Measurements from ENCODE around the gene NRXN2. TPM values are rescaled to one million over a fixed set of nuclear protein-coding genes. Genes with fewer than 3 reads are reported as not detected.
A peak's percentile ranks its signal among the peaks of the same experiment; 100 is the strongest.
"Not testable (repeated sequence)": the region's sequence is repeated elsewhere in the genome, so short reads cannot be mapped to it uniquely, and the experiment has no call there.

Gene NRXN2
- total and polyA plus RNA-seq, 11 donors, result 0.42 to 5.5 (median 0.92) TPM; not detected in 1

- H3K27ac ChIP-seq, result no peak overlapping the region
- no peak overlapping the region for H3K4me3 ChIP-seq
- H3K9me3 ChIP-seq, result no peaks in the 10 kb centered on the region
- 30 to 52% (median 44%) methylated on average over 2 of the region's 2 CpGs for WGBS, 4 donors
- no peaks in the 10 kb centered on the region for H3K4me1 ChIP-seq
- no peak for TF ChIP-seq POLR2A (IDR thresholded peaks at IDR 0.05)
- no peak for TF ChIP-seq CTCF (IDR thresholded peaks at IDR 0.05)
- no peaks in the 10 kb centered on the region for H3K36me3 ChIP-seq
- DNase-seq (no peak), ATAC-seq (no peak)
- peaks cover 3 to 65% (median 26%) of the 10 kb centered on the region in 9 donors for H3K27me3 ChIP-seq
- intact Hi-C loops (cut with DNase I), result no loop called here
Measured at GRCh38 chr11:64705501-64705900, 17.5 kb downstream of the NRXN2 start.

GRCh38 chr11:64703048-64703447 is 19.9 kb downstream of the NRXN2 start:
- intact Hi-C loops (cut with DNase I), result no loop called here
- ATAC-seq, result no peak
- no peak for DNase-seq
- Histone ChIP-seq H3K4me1 (no peaks in the 10 kb centered on the region), H3K9me3 (no peaks in the 10 kb centered on the region), H3K36me3 (no peaks in the 10 kb centered on the region), H3K4me3 (no peak overlapping the region), H3K27ac (no peak overlapping the region), H3K27me3 (peaks cover 0 to 40% (median 9%) of the 10 kb centered on the region in 9 donors)
- TF ChIP-seq POLR2A (IDR thresholded peaks at IDR 0.05) (no peak), CTCF (IDR thresholded peaks at IDR 0.05) (no peak)
- WGBS, 4 donors, result 84 to 96% (median 91%) methylated on average over 2 of the region's 2 CpGs

- ATAC-seq; H3K36me3 ChIP-seq; intact Hi-C loops (cut with DNase I); H3K4me1 ChIP-seq; H3K27ac ChIP-seq; H3K9me3 ChIP-seq; H3K4me3 ChIP-seq: not testable (repeated sequence)
- DNase-seq, result peak in 1 of 5 donors; percentile 14
- WGBS, 4 donors, result 91 to 98% (median 94%) methylated on average over 7 to 27 of the region's 29 CpGs
- peaks cover 0 to 32% (median 9%) of the 10 kb centered on the region in 9 donors for H3K27me3 ChIP-seq
Measured at GRCh38 chr11:64701956-64702355, 21.0 kb downstream of the NRXN2 start.

GRCh38 chr11:64698427-64698826 is 24.6 kb downstream of the NRXN2 start:
- no peak for TF ChIP-seq CTCF (IDR thresholded peaks at IDR 0.05)
- 78 to 89% (median 80%) methylated on average over 1 of the region's 1 CpG for WGBS, 4 donors
- ATAC-seq (no peak), DNase-seq (no peak)
- no peak overlapping the region for H3K27ac ChIP-seq
- peaks cover 0 to 21% (median 10%) of the 10 kb centered on the region in 9 donors for H3K27me3 ChIP-seq
- no peak overlapping the region for H3K4me3 ChIP-seq
- H3K9me3 ChIP-seq, result no peaks in the 10 kb centered on the region
- H3K4me1 ChIP-seq, result no peaks in the 10 kb centered on the region
- H3K36me3 ChIP-seq, result no peaks in the 10 kb centered on the region
- intact Hi-C loops (cut with DNase I), result no loop called here

- 77 to 91% (median 86%) methylated on average over 7 of the region's 7 CpGs for WGBS, 4 donors
- peaks cover 0 to 23% (median 10%) of the 10 kb centered on the region in 9 donors for H3K27me3 ChIP-seq
- H3K27ac ChIP-seq, result no peak overlapping the region
- H3K4me3 ChIP-seq, result no peak overlapping the region
- TF ChIP-seq POLR2A (IDR thresholded peaks at IDR 0.05) (no peak), CTCF (IDR thresholded peaks at IDR 0.05) (no peak)
- H3K36me3 ChIP-seq, result no peaks in the 10 kb centered on the region
- no peaks in the 10 kb centered on the region for H3K4me1 ChIP-seq
- H3K9me3 ChIP-seq, result no peaks in the 10 kb centered on the region
- intact Hi-C loops (cut with DNase I), result no loop called here
- peak in 1 of 5 donors; percentile 17 for DNase-seq
- ATAC-seq, result no peak
Measured at GRCh38 chr11:64697663-64698375, 25.2 kb downstream of the NRXN2 start.

Measured in heart left ventricle (tissue), 16 donors.